Pulmonary artery endothelial cell (primary cell): ENCODE results near the gene SKAP1. TPM values are rescaled to one million over a fixed set of nuclear protein-coding genes. Genes with fewer than 3 reads are reported as not detected.

ENCODE experiments used
- DNase-seq: peaks from one replicate; pipeline ENCODE4 v3.0.0-alpha.2; 2011; ENCODE audit warnings: low read depth, low spot score
- total RNA-seq: library from RNA; depleted of rRNA; stranded (reverse); fragments of >200 nt; gene quantifications from 2 replicates; pipeline ENCODE4 v1.2.3, GENCODE V29; 2014

The SKAP1 gene
- total RNA-seq, 1 donor from 2014 or later: not detected

GRCh38 chr17:48148029-48148770 is 281.8 kb downstream of the SKAP1 start:
- DNase-seq: no peak

GRCh38 chr17:48144976-48145798 is 284.8 kb downstream of the SKAP1 start:
- DNase-seq: no peak

- DNase-seq: no peak
Measured at GRCh38 chr17:48144231-48144630, 285.8 kb downstream of the SKAP1 start.

GRCh38 chr17:48143629-48144028 is 286.4 kb downstream of the SKAP1 start:
- DNase-seq: no peak

- DNase-seq: peak; percentile 19
Measured at GRCh38 chr17:48139944-48140343, 290.1 kb downstream of the SKAP1 start.

- no peak for DNase-seq
Measured at GRCh38 chr17:48137656-48138055, 292.4 kb downstream of the SKAP1 start.

- DNase-seq: no peak
Measured at GRCh38 chr17:48134912-48135480, 295.0 kb downstream of the SKAP1 start.

GRCh38 chr17:48132385-48132784 is 297.6 kb downstream of the SKAP1 start:
- DNase-seq: no peak

GRCh38 chr17:48131216-48131824 is 298.7 kb downstream of the SKAP1 start:
- no peak for DNase-seq

- DNase-seq: no peak
Measured at GRCh38 chr17:48129981-48130380, 300.0 kb downstream of the SKAP1 start.

- no peak for DNase-seq
Measured at GRCh38 chr17:48128400-48128799, 301.6 kb downstream of the SKAP1 start.

GRCh38 chr17:48127371-48128051 is 302.5 kb downstream of the SKAP1 start:
- DNase-seq: peak; percentile 57

- DNase-seq: no peak
Measured at GRCh38 chr17:48126532-48126850, 303.5 kb downstream of the SKAP1 start.

- DNase-seq: no peak
Measured at GRCh38 chr17:48125829-48126531, 304.0 kb downstream of the SKAP1 start.

- no peak for DNase-seq
Measured at GRCh38 chr17:48123776-48124388, 306.1 kb downstream of the SKAP1 start.

GRCh38 chr17:48123111-48123510 is 306.9 kb downstream of the SKAP1 start:
- DNase-seq: no peak

GRCh38 chr17:48122665-48123045 is 307.4 kb downstream of the SKAP1 start:
- no peak for DNase-seq

GRCh38 chr17:48121923-48122664 is 307.9 kb downstream of the SKAP1 start:
- DNase-seq: no peak

GRCh38 chr17:48113201-48113676 is 316.8 kb downstream of the SKAP1 start:
- no peak for DNase-seq

GRCh38 chr17:48111937-48112241 is 318.1 kb downstream of the SKAP1 start:
- DNase-seq: no peak
